Stimulated activated CD4-positive, alpha-beta T cell treated with anti-CD3 and anti-CD28 coated beads, Interleukin-1b, Interleukin-23, amount 100 ng/mL, for 4 hours (primary cell): Measurements from ENCODE around the gene TPGS2.
A peak's percentile ranks its signal among the peaks of the same experiment; 100 is the strongest.
"Not testable (repeated sequence)": the region's sequence is repeated elsewhere in the genome, so short reads cannot be mapped to it uniquely, and the experiment has no call there.

Experiments
- DNase-seq, 2 donors: peaks; one replicate each; pipeline ENCODE4 v3.0.0-alpha.2; 2020; ENCODE audit warnings: low read depth in 2 of 2

The TPGS2 gene

DNA sequence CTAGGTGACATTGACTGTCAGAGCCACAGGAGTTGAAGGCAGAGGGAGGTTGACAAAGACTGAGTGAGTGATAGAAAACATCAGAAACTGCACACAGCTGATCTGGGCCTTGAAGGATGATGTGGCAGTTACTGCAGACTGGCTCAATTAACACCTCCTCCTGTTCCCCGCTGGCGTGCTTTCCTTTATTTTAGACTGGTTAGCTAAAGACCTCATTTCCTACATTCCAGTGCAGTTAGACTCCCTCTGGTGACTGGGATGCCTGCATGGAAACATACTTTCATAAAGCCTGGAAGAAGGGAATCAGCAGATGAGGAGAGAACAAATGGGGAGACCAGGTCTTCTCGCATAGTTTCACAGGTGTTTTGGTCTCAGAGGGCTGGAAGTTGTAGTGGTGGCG, 7.1 kb downstream of the TPGS2 start:
- no peak for DNase-seq

- no peak for DNase-seq
Observed at GRCh38 chr18:36819621-36820020, 9.2 kb downstream of the TPGS2 start.

GRCh38 chr18:36818652-36819051, 10.2 kb downstream of the TPGS2 start:
- DNase-seq: no peak

GRCh38 chr18:36817039-36817438, 11.8 kb downstream of the TPGS2 start:
- no peak for DNase-seq

DNA sequence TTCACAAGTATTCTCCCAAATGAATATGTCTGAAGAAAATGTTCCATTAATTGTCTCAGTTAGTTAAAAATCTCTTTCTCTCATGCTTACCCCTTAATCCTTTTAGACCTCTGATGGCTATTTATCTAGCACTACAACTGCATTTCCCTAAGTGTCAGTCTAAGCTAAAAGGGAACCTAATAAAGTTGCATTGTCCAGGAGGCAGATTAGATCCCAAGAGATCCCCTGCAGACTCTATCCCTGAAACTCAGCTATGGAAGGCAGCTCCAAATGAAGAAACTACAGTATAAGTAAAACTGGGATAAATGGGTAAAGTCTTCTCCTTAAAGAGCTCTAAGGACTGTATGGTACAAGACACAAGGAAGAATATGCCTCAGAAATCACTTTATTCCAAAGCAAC, 12.7 kb downstream of the TPGS2 start:
- not testable (repeated sequence) for DNase-seq

DNA sequence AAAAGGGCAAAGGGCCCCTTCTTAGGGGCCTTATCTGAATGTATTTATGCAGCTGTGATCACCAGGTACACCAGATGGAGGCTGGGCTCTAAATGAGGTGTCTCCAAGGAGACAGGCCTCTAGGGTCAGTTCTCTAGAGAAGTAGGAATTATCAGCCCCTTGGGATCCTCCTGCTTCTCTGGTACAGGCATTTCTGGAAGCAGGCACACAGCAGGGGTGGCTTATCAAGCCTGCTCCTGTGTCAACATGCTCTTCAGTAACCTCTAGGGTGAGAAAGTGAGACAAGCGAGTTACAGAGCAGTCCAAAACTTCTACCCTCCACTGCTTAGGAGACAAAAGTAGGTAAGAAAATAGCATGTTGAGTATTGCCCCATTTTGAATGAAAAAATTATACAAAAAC, 13.8 kb downstream of the TPGS2 start:
- no peak for DNase-seq

DNA sequence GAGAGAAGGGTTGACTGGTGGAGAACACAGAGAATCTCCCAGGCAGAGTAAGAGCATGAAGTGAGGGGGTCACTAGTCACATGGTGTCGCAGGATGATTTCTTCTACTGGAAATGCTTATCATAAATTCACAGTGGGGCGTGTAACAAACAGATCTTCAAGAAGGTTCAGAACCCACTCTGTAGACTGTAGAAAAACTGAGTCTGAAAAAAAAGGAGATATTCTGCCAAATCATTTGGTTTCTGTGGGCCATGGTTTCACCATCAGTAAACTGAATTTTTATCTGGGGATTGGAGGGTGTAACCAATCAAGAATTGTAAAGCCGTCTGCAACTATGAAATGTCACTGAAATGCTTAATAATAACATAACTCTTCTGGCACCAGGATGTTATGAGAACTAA, 15.0 kb downstream of the TPGS2 start:
- DNase-seq: no peak

GRCh38 chr18:36813101-36813775, 15.6 kb downstream of the TPGS2 start:
- no peak for DNase-seq

DNA sequence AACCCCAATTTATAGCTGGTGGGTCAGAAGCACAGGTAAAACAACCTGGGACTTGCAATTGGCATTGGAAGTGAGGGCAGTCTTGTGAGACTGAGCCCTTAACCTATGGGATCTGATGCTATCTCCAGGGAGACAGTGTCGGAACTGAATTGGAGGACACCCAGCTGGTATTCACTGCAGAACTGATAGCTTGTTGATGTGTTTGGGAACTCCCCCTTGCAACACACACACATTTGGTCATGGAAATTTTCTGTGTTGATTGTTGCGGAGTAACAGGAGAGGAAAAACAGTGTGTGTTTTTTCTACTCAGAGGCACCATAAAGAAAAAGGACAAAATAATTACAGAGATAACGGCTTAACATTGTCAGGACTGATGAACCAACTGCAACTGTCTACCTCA, 16.1 kb downstream of the TPGS2 start:
- no peak for DNase-seq

GRCh38 chr18:36811955-36812354, 16.8 kb downstream of the TPGS2 start:
- DNase-seq: no peak

- DNase-seq: no peak
Observed at GRCh38 chr18:36811430-36811829, 17.4 kb downstream of the TPGS2 start.

DNA sequence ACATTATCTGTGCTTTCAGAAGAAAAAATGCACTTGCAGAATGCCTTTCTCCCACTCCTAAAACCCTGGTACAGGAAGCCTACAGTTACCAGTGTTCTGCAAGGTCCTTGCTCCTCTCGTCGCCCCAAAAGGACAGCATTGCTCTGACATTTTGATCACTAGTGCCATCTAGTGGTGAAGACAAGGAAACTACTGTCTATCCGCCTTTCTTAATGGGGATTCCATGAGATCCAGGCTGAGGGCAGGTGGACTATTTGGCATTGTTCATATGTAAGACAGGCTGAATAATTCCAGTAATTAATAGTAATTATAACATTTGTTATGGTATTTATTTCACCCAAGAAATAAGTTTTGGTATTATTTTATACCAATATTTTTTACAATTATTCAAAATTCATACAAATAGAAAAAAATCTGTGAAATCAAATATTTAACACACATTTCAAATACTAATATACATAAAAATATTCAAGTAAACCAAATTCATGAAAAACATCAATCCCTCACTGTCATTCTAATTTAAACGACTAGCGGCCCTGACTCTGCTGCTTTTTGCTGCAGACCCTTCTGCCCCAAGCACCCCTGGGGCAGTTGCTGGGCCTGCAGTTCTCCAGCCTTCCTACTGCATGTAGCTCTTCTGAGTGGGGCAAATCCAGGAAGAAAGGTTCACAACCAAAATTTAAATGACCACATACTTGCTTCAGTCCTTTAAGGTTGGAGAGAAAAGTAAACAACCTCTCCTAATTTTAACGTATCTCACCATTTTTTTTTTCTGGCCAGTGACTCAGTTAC, 19.0 kb downstream of the TPGS2 start:
- peak in 1 of 2 donors; percentile 25 for DNase-seq

- DNase-seq: no peak
Observed at GRCh38 chr18:36808681-36809080, 20.1 kb downstream of the TPGS2 start.

DNA sequence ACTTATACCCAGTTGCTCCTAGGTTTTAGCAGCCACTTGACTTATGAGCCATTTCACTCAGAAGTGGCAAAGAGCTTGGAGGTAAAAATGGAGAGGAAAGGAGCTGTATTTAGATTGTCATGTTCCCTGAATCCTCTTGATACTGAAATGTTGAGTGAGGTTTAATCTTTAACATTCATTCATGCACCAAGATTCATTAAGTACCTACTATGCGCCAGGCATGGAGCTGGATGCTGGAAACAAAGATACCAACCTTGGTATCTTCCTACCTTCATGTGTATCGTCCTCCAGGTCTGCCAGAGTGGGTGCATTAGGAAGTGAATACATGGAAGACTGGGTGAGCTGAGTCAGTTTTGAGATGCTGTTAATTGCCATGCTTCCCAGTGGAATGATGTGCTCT, 23.7 kb downstream of the TPGS2 start:
- DNase-seq: no peak

- no peak for DNase-seq
Observed at GRCh38 chr18:36798738-36799473, 29.9 kb downstream of the TPGS2 start.

DNA sequence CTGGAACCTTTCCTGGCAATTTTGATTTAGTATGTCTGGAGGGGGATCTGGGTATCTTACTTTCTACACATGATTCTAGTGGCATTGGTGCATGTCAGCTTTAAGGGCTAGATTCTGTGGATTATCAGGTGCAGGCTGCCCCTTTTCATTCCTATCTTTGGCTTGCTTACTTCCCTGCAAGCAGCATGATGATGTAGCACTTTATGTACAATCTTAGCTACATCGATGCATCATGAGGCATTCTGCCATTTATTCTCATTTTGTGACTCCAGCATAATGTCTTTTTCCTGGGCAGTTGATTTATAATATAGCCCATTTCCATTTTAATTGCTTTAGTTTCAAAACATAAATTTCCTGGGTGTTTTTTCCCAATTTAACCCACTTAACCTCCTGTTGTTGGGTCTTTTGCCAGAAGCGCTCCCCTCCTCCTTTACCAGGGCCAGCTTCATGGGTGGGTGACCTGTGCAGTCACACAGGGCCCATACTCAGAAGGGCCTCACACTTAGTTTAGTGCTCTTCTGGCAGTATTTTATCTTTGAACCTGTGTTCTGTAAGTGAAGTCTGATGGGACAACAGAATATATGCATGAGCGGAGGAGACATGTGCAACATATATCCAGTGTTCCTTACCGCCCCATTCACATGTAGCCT, 36.0 kb downstream of the TPGS2 start:
- no peak for DNase-seq

- no peak for DNase-seq
Observed at GRCh38 chr18:36786686-36787085, 42.1 kb downstream of the TPGS2 start.

GRCh38 chr18:36783792-36784191, 45.0 kb downstream of the TPGS2 start:
- DNase-seq: no peak

GRCh38 chr18:36782710-36783109, 46.1 kb downstream of the TPGS2 start:
- DNase-seq: no peak

- DNase-seq: no peak
Observed at GRCh38 chr18:36780748-36781147, 48.1 kb downstream of the TPGS2 start.

DNA sequence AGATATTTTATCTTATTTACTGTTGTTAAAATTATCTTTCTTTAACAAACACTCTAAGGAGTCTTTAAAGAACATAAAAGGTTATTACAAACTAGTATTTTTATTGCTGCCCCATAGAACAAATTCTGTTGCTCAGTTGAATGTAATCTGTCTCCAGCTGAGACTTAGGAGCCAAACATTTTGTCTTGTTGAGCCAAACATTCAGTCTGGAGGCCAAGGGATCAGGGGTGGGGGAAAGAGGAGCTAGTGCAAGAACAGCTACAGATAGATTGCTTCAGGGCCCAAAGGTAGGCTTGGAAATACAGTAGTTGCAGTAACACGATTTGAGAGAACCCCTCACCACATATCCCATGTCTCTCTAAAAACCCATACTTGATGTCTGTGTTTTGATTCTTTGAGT, 51.2 kb downstream of the TPGS2 start:
- DNase-seq: no peak

DNA sequence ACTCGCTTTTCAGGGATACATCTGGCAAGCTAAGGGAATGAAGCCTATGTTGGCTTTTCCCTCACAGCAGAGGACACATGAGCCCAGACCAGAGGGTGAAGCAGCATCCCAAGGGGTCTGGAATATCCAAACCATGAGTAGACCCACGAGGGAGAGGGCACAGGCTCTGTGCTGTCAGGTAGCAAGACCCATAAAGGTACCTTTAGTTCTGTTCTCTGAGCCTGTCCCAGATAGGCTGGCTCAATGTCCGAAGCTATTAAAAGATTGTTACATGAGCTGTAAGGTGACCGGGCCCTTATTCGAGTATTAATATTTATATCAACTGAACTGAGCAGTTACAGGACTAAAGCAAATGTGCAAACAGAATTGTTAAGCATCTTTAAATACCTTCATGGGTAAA, 52.2 kb downstream of the TPGS2 start:
- DNase-seq: no peak
